Measurements from ENCODE around the gene PARVB.
A peak's percentile ranks its signal among the peaks of the same experiment; 100 is the strongest.
"Not testable (repeated sequence)": the region's sequence is repeated elsewhere in the genome, so short reads cannot be mapped to it uniquely, and the experiment has no call there.

Gene PARVB

DNA sequence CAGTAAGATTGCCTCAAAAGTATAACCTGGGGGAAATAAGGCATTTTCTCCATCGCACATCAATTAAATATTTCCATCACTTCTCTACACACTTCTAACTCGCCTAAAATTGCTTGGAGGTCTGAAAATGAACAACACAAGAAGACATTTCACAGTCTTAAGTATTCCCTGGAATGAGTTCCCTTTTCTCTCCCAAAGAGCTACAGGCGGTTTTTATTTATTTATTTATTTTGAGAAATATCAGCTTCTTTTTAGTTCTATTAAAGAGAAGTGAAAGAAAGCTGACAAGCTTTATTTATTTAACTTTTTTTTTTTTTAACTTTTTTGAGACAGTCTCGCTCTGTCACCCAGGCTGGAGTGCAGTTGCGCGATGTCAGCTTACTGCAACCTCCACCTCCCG lies 11.5 kb upstream of the PARVB start:
- H3K4me3 ChIP-seq (ENCODE audit: low read depth, low read length, poor library complexity, severe bottlenecking) = no peak overlapping the region
- H3K4me2 ChIP-seq (ENCODE audit: low read length) = no peak overlapping the region
- H3F3A ChIP-seq (ENCODE audit: insufficient read depth, low read length) = no peaks in the 10 kb centered on the region
- H3K27me3 ChIP-seq (ENCODE audit: insufficient read depth, low read length) = no peaks in the 10 kb centered on the region
- no peaks in the 10 kb centered on the region for H3K36me3 ChIP-seq (ENCODE audit: insufficient read depth, low read length)
- peaks cover 25% of the 10 kb centered on the region for H3K4me1 ChIP-seq (ENCODE audit: insufficient read depth, low read length, severe bottlenecking)
- H3K79me2 ChIP-seq (ENCODE audit: insufficient read depth, low read length) = no peaks in the 10 kb centered on the region
- H3K9me2 ChIP-seq (ENCODE audit: low read depth, low read length) = no peaks in the 10 kb centered on the region
- no peak overlapping the region for H2AFZ ChIP-seq (ENCODE audit: low read length)
- no peak overlapping the region for H3K9ac ChIP-seq (ENCODE audit: low read length)
- H3K27ac ChIP-seq (ENCODE audit: low read depth, low read length, poor library complexity, severe bottlenecking) = no peak overlapping the region
- TF ChIP-seq EZH2 (IDR thresholded peaks at IDR 0.05; ENCODE audit: borderline replicate concordance, low read length) = no peak
- TF ChIP-seq, protein P1, sequence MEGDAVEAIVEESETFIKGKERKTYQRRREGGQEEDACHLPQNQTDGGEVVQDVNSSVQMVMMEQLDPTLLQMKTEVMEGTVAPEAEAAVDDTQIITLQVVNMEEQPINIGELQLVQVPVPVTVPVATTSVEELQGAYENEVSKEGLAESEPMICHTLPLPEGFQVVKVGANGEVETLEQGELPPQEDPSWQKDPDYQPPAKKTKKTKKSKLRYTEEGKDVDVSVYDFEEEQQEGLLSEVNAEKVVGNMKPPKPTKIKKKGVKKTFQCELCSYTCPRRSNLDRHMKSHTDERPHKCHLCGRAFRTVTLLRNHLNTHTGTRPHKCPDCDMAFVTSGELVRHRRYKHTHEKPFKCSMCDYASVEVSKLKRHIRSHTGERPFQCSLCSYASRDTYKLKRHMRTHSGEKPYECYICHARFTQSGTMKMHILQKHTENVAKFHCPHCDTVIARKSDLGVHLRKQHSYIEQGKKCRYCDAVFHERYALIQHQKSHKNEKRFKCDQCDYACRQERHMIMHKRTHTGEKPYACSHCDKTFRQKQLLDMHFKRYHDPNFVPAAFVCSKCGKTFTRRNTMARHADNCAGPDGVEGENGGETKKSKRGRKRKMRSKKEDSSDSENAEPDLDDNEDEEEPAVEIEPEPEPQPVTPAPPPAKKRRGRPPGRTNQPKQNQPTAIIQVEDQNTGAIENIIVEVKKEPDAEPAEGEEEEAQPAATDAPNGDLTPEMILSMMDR (IDR thresholded peaks at IDR 0.05; ENCODE audit: low read length) = no peak
- no peaks in the 10 kb centered on the region for H3K9me3 ChIP-seq (ENCODE audit: low read length)
- H4K20me1 ChIP-seq (ENCODE audit: insufficient read depth, low read length) = no peaks in the 10 kb centered on the region

DNA sequence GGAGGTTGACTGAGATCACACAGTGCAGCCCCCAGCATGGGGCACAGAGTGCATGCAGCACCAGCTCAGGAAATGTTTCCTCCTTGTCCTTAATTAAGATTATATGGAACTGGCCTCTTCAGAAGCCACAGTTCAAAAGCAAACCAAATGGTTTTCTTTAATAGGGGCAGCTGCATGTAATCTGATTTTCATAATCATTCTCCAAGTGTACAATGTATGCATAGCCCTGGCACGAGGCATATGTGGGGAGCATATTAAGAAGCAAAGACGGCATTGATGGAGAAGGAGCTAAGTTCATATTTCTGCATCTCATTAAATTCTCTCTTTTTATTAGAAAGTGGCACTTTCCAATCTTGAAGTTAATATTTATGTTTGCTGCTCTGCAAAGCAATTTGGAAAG lies 9.9 kb upstream of the PARVB start:
- Histone ChIP-seq H3K4me2 (ENCODE audit: low read length) (no peak overlapping the region), H3K4me3 (ENCODE audit: low read depth, low read length, poor library complexity, severe bottlenecking) (no peak overlapping the region), H4K20me1 (ENCODE audit: insufficient read depth, low read length) (no peaks in the 10 kb centered on the region), H3K9ac (ENCODE audit: low read length) (no peak overlapping the region), H3K9me3 (ENCODE audit: low read length) (no peaks in the 10 kb centered on the region), H3K9me2 (ENCODE audit: low read depth, low read length) (no peaks in the 10 kb centered on the region), H3K4me1 (ENCODE audit: insufficient read depth, low read length, severe bottlenecking) (peaks cover 28% of the 10 kb centered on the region), H3K27ac (ENCODE audit: low read depth, low read length, poor library complexity, severe bottlenecking) (no peak overlapping the region), H2AFZ (ENCODE audit: low read length) (no peak overlapping the region), H3K36me3 (ENCODE audit: insufficient read depth, low read length) (no peaks in the 10 kb centered on the region), H3F3A (ENCODE audit: insufficient read depth, low read length) (no peaks in the 10 kb centered on the region), H3K27me3 (ENCODE audit: insufficient read depth, low read length) (no peaks in the 10 kb centered on the region), H3K79me2 (ENCODE audit: insufficient read depth, low read length) (no peaks in the 10 kb centered on the region)
- TF ChIP-seq EZH2 (IDR thresholded peaks at IDR 0.05; ENCODE audit: borderline replicate concordance, low read length) = no peak
- TF ChIP-seq, protein P1 (IDR thresholded peaks at IDR 0.05; ENCODE audit: low read length) = no peak

DNA sequence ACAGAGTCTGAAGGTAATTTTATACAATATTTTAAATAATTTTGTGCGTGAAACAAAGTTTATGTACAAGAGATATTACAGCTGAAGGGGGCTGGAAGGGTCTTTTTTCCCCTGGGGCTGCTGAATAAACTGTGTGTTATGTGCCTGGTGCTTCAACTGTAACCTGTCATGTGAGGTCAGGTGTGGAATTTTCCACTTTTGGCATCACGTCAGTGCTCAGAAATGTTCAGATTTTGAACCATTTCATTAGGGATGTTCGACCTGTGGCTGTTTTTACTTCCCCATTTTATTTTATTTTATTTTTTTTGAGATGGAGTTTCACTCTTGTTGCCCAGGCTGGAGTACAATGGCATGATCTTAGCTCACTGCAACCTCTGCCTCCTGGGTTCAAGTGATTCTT lies 7.5 kb upstream of the PARVB start:
- not testable (repeated sequence) for H4K20me1 ChIP-seq (ENCODE audit: insufficient read depth, low read length)
- H3K27ac ChIP-seq (ENCODE audit: low read depth, low read length, poor library complexity, severe bottlenecking) = peak overlapping the region; percentile 67

DNA sequence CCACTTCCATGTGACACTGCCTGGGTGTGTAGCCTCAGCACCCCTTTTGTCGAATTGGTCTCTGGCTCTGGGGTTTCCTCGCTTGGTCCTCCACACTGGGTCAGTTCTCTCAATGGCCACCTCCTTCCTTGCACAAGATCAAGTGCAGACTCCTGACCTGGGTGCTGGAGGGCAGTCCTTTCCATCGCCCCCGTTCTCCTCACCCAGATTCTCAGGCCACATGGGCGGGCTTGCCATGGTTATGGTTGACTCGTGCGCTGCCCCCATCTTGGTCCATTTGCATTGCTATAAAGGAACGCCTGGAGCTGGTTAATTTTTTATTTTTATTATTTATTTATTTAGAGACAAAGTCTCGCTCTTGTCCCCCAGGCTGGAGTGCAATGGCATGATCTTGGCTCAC lies 5.5 kb upstream of the PARVB start:
- Histone ChIP-seq H3K4me3 (ENCODE audit: low read depth, low read length, poor library complexity, severe bottlenecking) (no peak overlapping the region), H3K79me2 (ENCODE audit: insufficient read depth, low read length) (no peaks in the 10 kb centered on the region), H3K27me3 (ENCODE audit: insufficient read depth, low read length) (no peaks in the 10 kb centered on the region), H3K27ac (ENCODE audit: low read depth, low read length, poor library complexity, severe bottlenecking) (no peak overlapping the region), H3F3A (ENCODE audit: insufficient read depth, low read length) (no peaks in the 10 kb centered on the region), H3K9ac (ENCODE audit: low read length) (no peak overlapping the region), H3K9me2 (ENCODE audit: low read depth, low read length) (no peaks in the 10 kb centered on the region), H3K4me2 (ENCODE audit: low read length) (no peak overlapping the region), H2AFZ (ENCODE audit: low read length) (no peak overlapping the region), H3K9me3 (ENCODE audit: low read length) (no peaks in the 10 kb centered on the region), H4K20me1 (ENCODE audit: insufficient read depth, low read length) (no peaks in the 10 kb centered on the region), H3K36me3 (ENCODE audit: insufficient read depth, low read length) (no peaks in the 10 kb centered on the region), H3K4me1 (ENCODE audit: insufficient read depth, low read length, severe bottlenecking) (peaks cover 48% of the 10 kb centered on the region)
- TF ChIP-seq EZH2 (IDR thresholded peaks at IDR 0.05; ENCODE audit: borderline replicate concordance, low read length) = no peak
- TF ChIP-seq, protein P1 (IDR thresholded peaks at IDR 0.05; ENCODE audit: low read length) = no peak

More for the DNA sequence above, 7.5 kb upstream of the PARVB start:
- not testable (repeated sequence) for H3K4me3 ChIP-seq (ENCODE audit: low read depth, low read length, poor library complexity, severe bottlenecking); H3K9ac ChIP-seq (ENCODE audit: low read length); H3K27me3 ChIP-seq (ENCODE audit: insufficient read depth, low read length); H3K9me2 ChIP-seq (ENCODE audit: low read depth, low read length); H3F3A ChIP-seq (ENCODE audit: insufficient read depth, low read length); H3K79me2 ChIP-seq (ENCODE audit: insufficient read depth, low read length); H2AFZ ChIP-seq (ENCODE audit: low read length); H3K9me3 ChIP-seq (ENCODE audit: low read length); H3K36me3 ChIP-seq (ENCODE audit: insufficient read depth, low read length)
- Histone ChIP-seq H3K4me1 (ENCODE audit: insufficient read depth, low read length, severe bottlenecking) (peaks cover 34% of the 10 kb centered on the region), H3K4me2 (ENCODE audit: low read length) (peak overlapping the region; percentile 23; the same call in 1 of the 2 replicates)

Data from OCI-LY1 (cell line).